Suprapubic skin (tissue), 3 donors: ENCODE measurements around the gene SLC1A6.

Experiments
- CTCF ChIP-seq, 2 donors: fragments of 200-600 bp in 1 of 2; fragments of 450-650 bp in 1 of 2; sonication (generic) in 1 of 2; IDR thresholded peaks; one replicate each; pipeline ENCODE4 v1.5.1; 2016 to 2019; ENCODE audit warnings: antibody characterized with exemption in 2 of 2, mild to moderate bottlenecking in 1 of 2, moderate library complexity in 1 of 2
- EP300 ChIP-seq: sonication (generic); formaldehyde crosslinking; IDR thresholded peaks from one replicate; pipeline ENCODE4 v1.6.1; 2017; ENCODE audit warnings: antibody characterized with exemption
- POLR2A ChIP-seq, 2 donors: fragments of 450-650 bp; IDR thresholded peaks; one replicate each; pipeline ENCODE4 v1.6.1; 2017; ENCODE audit warnings: antibody characterized with exemption in 2 of 2, mild to moderate bottlenecking in 2 of 2, moderate library complexity in 2 of 2

DNA sequence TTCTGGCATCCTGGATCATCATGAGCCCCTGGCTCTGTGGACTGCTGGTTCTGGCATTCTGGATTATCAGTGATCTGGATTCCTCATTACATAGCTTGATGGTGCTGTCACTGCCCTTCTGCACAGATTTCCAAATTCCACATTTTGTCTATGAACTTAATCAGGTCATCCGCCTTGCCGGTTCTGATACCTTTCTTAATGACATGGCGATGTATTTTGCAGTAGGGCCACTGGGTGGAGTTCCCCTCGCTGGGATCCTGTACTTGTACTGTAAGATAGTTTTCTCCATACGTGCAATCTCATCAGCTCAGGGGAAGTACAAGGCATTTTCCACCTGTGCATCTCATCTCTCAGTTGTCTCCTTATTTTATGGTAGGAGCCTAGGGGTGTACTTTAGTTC lies 62.8 kb downstream of the SLC1A6 start:
- TF ChIP-seq CTCF (IDR thresholded peaks at IDR 0.05) (no peak), EP300 (no peak), POLR2A (IDR thresholded peaks at IDR 0.05) (no peak)
